ENCODE measurements around the gene PANK2. TPM values are rescaled to one million over a fixed set of nuclear protein-coding genes. Genes with fewer than 3 reads are reported as not detected.

PANK2 gene
- total and polyA plus RNA-seq, 4 donors, result 24.6 to 46.2 (median 34.4) TPM

DNA sequence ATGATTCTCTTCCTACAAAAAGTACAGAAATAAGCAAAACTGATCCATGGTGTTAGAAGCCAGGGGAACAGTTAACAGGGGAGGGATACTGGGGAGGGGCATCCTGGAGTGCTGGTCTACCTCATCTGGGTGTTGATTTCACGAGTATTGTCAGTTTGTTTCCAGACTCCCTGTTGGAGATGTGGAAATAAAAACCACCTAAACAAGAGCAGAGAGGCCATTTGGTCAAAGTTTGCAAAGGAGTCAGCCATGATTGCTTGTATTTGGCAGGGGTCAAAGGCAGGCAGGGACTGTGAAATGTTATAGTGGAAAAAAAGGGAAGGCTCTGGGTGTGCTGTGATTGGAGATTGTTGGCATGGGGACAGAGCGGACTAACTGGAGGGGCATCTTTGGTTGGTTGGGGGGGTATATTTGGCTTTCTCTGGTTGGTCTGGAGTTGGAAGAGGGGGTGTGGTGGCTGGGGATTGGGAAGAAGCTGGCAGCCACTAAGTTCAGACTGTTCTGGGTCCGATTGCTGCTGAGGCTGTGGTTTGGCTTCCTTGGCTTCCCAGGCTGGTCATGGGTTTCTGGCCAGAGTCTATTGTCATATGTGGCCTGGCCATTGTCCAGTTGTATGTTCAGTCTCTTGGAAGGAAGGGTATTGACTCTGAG lies 14.9 kb upstream of the PANK2 start:
- Histone ChIP-seq H3K9ac (ENCODE audit: insufficient read depth in 1 of 2, low read length in 2 of 2) (no peak overlapping the region), H3K4me3 (no peak overlapping the region), H3K27ac (ENCODE audit: low read depth in 1 of 2, low read length in 1 of 2) (no peak overlapping the region), H3K36me3 (ENCODE audit: control insufficient read depth in 4 of 4, insufficient read depth in 4 of 4, low read length in 4 of 4) (peaks cover 11 to 24% (median 14%) of the 10 kb centered on the region in 4 donors), H3K9me3 (ENCODE audit: control insufficient read depth in 4 of 4, insufficient read depth in 3 of 4, low read length in 3 of 4) (no peaks in the 10 kb centered on the region), H3K27me3 (ENCODE audit: control insufficient read depth in 3 of 3, insufficient read depth in 3 of 3, low read length in 2 of 3) (no peaks in the 10 kb centered on the region), H3K4me1 (ENCODE audit: control insufficient read depth in 5 of 5, insufficient read depth in 5 of 5, low read length in 5 of 5) (peaks cover 0 to 4% (median 0%) of the 10 kb centered on the region in 5 donors)
- ATAC-seq (ENCODE audit: insufficient read depth, low FRiP score) (no peak), DNase-seq (peak in 2 of 3 donors; percentile 26 to 51)
- no peak for TF ChIP-seq CTCF (IDR thresholded peaks at IDR 0.05; ENCODE audit: control extremely low read depth, extremely low read depth)
- WGBS, 2 donors, result 63 to 83% methylated on average over 3 of the region's 3 CpGs

- Histone ChIP-seq H3K27me3 (ENCODE audit: control insufficient read depth in 3 of 3, insufficient read depth in 3 of 3, low read length in 2 of 3) (no peaks in the 10 kb centered on the region), H3K4me3 (no peak overlapping the region), H3K4me1 (ENCODE audit: control insufficient read depth in 5 of 5, insufficient read depth in 5 of 5, low read length in 5 of 5) (no peaks in the 10 kb centered on the region), H3K9ac (ENCODE audit: insufficient read depth in 1 of 2, low read length in 2 of 2) (no peak overlapping the region), H3K27ac (ENCODE audit: low read depth in 1 of 2, low read length in 1 of 2) (no peak overlapping the region), H3K9me3 (ENCODE audit: control insufficient read depth in 4 of 4, insufficient read depth in 3 of 4, low read length in 3 of 4) (no peaks in the 10 kb centered on the region), H3K36me3 (ENCODE audit: control insufficient read depth in 4 of 4, insufficient read depth in 4 of 4, low read length in 4 of 4) (peaks cover 11 to 20% (median 12%) of the 10 kb centered on the region in 4 donors)
- no peak for TF ChIP-seq CTCF (IDR thresholded peaks at IDR 0.05; ENCODE audit: control extremely low read depth, extremely low read depth)
- DNase-seq, result no peak
- ATAC-seq (ENCODE audit: insufficient read depth, low FRiP score), result no peak
- 67 to 81% methylated on average over 9 of the region's 9 CpGs for WGBS, 2 donors
Observed at GRCh38 chr20:3875378-3875974, 13.7 kb upstream of the PANK2 start.

DNA sequence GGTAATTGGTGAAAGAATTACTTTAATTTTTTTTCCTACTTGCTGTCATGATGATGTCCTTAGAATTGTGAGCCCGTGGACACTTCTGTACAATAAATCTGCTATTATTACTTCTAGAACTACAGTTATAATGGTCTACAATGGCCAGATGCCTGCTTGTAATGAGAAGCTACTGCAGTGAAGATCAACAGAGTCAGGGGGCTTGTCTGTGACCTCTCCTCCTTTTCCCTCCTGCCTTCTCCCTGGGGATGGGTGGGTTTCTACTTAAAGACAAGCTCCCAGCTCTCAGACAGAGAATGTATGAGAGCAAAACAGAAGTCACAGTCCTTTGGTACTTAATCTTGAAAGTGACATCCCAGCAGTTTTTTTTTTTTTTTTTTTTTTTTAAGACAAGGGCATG lies 13.2 kb upstream of the PANK2 start:
- peaks cover 11 to 20% (median 12%) of the 10 kb centered on the region in 4 donors for H3K36me3 ChIP-seq (ENCODE audit: control insufficient read depth in 4 of 4, insufficient read depth in 4 of 4, low read length in 4 of 4)
- H3K9ac ChIP-seq (ENCODE audit: insufficient read depth in 1 of 2, low read length in 2 of 2), result no peak overlapping the region
- H3K4me1 ChIP-seq (ENCODE audit: control insufficient read depth in 5 of 5, insufficient read depth in 5 of 5, low read length in 5 of 5), result no peaks in the 10 kb centered on the region
- no peak for TF ChIP-seq CTCF (IDR thresholded peaks at IDR 0.05; ENCODE audit: control extremely low read depth, extremely low read depth)
- WGBS, 2 donors, result 64 to 72% methylated on average over 1 of the region's 1 CpG
- no peak for ATAC-seq (ENCODE audit: insufficient read depth, low FRiP score)
- no peaks in the 10 kb centered on the region for H3K27me3 ChIP-seq (ENCODE audit: control insufficient read depth in 3 of 3, insufficient read depth in 3 of 3, low read length in 2 of 3)
- no peak for DNase-seq
- no peak overlapping the region for H3K4me3 ChIP-seq
- H3K27ac ChIP-seq (ENCODE audit: low read depth in 1 of 2, low read length in 1 of 2), result no peak overlapping the region
- no peaks in the 10 kb centered on the region for H3K9me3 ChIP-seq (ENCODE audit: control insufficient read depth in 4 of 4, insufficient read depth in 3 of 4, low read length in 3 of 4)
